Measurements from ENCODE around the gene MBD5.

The MBD5 gene

GRCh38 chr2:148257276-148257675 lies 236.4 kb downstream of the MBD5 start:
- no peak for TF ChIP-seq JUND (IDR thresholded peaks at IDR 0.05; ENCODE audit: low read depth)
- in situ Hi-C loops (cut with HindIII; ENCODE audit: low pct_unique_long_range_greater_than_20kb, low sequenced_read_pairs), result no loop called here
- no peak for DNase-seq (ENCODE audit: low read depth in 1 of 2, low spot score in 1 of 2)

DNA sequence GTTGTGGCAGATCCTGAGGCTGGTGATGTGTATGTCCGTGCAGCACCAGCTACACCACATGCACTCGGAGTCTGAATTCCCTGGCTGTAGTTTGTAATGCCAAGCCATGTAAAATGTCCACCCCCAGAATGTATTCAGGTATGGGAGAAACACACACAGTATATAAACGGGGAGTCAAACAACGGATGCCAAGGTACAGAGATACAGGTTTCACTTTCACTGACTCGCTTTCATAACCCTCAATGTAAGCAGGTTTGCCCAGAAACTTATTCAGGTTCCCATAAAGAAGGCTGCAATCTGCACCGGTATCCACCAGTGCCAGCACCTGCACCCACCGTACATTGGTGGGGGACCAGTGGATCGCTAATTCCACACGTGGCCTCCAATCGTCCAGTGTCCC lies 237.2 kb downstream of the MBD5 start:
- in situ Hi-C loops (cut with HindIII; ENCODE audit: low pct_unique_long_range_greater_than_20kb, low sequenced_read_pairs), result no loop called here
- TF ChIP-seq JUND (IDR thresholded peaks at IDR 0.05; ENCODE audit: low read depth), result no peak
- no peak for DNase-seq (ENCODE audit: low read depth in 1 of 2, low spot score in 1 of 2)

- TF ChIP-seq JUND (IDR thresholded peaks at IDR 0.05; ENCODE audit: low read depth), result no peak
- in situ Hi-C loops (cut with HindIII; ENCODE audit: low pct_unique_long_range_greater_than_20kb, low sequenced_read_pairs), result no loop called here
- peak in 1 of 2 experiments; percentile 15 for DNase-seq (ENCODE audit: low read depth in 1 of 2, low spot score in 1 of 2)
Observed at GRCh38 chr2:148259674-148260073, 238.8 kb downstream of the MBD5 start.

DNA sequence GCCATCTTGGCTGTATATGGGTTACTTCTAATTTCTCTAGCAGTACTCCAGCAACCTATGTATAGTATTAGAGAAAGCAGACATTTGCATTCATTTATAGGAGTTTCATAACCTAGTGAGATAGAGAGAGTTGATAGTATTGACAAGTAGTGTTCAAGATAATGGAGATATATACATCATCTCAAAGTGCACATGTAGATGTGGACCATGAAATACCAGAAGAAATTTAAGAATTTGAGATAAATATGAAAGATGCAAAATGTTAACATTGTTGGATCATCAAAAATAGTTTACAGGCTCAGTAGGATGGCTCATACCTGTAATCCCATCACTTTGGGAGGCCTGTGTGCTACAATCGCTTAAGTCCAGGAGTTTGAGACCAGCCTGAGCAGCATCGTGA lies 243.0 kb downstream of the MBD5 start:
- no peak for TF ChIP-seq JUND (IDR thresholded peaks at IDR 0.05; ENCODE audit: low read depth)
- in situ Hi-C loops (cut with HindIII; ENCODE audit: low pct_unique_long_range_greater_than_20kb, low sequenced_read_pairs), result no loop called here
- no peak for DNase-seq (ENCODE audit: low read depth in 1 of 2, low spot score in 1 of 2)

DNA sequence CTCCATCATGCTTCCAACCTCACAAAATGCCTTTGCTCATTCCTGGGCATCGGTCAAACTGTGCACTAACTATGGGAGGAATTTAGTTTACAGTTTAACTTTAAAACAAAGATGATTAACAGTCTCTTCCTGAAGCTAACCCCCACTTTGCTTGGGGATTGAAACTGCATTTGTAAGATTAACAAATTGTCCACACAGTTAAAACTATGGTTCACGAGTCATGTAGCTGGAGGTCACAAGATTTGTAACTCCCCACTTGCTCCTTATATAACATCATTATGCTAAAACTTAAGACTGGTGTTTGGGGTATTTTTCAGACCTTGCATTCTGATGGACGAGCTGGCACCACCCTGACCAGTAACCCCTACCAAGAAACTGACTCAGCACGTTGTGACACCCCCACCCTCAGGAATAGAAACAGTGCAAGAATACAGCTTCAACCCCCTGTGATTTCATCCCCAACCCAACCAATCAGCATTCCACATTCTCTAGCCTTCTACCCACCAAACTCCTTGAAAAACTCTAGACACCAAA lies 252.3 kb downstream of the MBD5 start:
- in situ Hi-C loops (cut with HindIII; ENCODE audit: low pct_unique_long_range_greater_than_20kb, low sequenced_read_pairs), result no loop called here
- DNase-seq (ENCODE audit: low read depth in 1 of 2, low spot score in 1 of 2), result no peak
- no peak for TF ChIP-seq JUND (IDR thresholded peaks at IDR 0.05; ENCODE audit: low read depth)

DNA sequence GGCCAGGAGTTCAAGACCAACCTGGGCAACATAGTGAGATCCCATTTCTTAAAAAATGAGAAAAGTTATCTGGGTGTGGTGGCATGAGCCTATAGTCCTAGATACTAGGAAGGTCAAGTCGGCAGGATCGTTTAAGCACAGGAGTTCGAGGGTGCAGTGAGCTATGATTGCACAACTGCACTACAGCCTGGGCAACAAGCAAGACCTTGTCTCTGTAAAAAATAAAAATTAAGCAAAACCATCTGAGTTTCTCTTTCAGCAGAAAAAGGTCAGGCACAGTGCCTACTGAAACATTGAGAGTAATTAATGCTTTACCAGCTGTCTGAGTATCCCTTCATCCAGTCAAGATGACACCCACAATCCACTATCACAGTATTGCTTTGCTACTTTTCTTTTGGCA lies 258.3 kb downstream of the MBD5 start:
- no peak for TF ChIP-seq JUND (IDR thresholded peaks at IDR 0.05; ENCODE audit: low read depth)
- no peak for DNase-seq (ENCODE audit: low read depth in 1 of 2, low spot score in 1 of 2)
- in situ Hi-C loops (cut with HindIII; ENCODE audit: low pct_unique_long_range_greater_than_20kb, low sequenced_read_pairs), result no loop called here

DNA sequence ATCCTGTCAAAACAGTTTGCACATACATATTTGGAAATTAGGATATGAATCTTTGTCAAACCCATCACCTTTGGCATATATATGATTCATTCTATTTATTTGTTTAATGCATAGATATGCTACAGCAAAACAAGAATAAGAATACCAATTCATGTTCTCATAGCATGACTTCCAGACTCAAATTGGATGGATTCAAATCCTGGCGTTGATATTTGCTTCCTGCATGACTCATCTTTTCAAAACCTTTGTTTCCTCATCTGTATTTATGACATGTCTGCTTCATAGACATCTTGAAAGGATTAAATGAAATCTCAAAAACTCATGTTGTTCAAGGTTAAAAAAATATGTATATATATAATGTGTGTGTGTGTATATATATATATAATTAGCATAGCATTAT lies 261.3 kb downstream of the MBD5 start:
- DNase-seq (ENCODE audit: low read depth in 1 of 2, low spot score in 1 of 2), result no peak
- TF ChIP-seq JUND (IDR thresholded peaks at IDR 0.05; ENCODE audit: low read depth), result no peak
- in situ Hi-C loops (cut with HindIII; ENCODE audit: low pct_unique_long_range_greater_than_20kb, low sequenced_read_pairs), result no loop called here

DNA sequence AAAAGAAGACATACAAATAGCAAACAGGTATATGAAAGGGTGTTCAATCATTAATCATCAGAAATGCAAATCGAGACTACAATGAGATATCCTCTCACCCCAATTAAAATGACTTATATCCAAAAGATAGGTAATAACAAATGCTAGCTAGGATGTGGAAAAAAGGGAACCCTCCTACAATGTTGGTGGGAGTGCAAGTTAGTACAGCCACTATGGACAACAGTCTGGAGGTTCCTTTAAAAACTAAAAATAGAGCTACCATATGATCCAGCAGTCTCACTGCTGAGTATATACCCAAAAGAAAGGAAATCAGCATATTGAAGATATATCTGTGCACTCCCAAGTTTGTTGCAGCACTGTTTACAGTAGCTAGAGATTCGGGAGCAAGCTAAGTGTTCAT lies 271.5 kb downstream of the MBD5 start:
- in situ Hi-C loops (cut with HindIII; ENCODE audit: low pct_unique_long_range_greater_than_20kb, low sequenced_read_pairs), result no loop called here
- no peak for DNase-seq (ENCODE audit: low read depth in 1 of 2, low spot score in 1 of 2)
- TF ChIP-seq JUND (IDR thresholded peaks at IDR 0.05; ENCODE audit: low read depth), result no peak

DNA sequence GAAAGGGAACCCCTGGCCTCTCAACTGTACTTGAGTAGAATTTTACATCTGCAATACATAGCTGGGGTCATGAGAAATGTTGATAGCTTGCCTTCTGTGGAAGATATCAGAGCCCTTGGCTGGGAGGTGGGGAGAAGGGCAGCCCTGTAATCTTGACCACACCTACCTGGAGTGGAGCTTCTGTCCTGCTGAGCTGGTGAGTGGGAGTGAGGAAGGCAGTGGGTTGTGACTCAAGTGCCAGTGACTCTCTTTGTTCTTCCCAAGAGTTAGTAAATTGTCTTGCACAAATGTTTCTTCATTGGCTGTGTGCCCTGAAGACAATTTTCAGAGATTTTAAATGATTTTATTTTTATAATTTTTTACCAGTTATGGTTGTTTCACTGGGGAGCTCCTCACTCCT lies 277.3 kb downstream of the MBD5 start:
- in situ Hi-C loops (cut with HindIII; ENCODE audit: low pct_unique_long_range_greater_than_20kb, low sequenced_read_pairs), result no loop called here
- DNase-seq (ENCODE audit: low read depth in 1 of 2, low spot score in 1 of 2), result no peak
- TF ChIP-seq JUND (IDR thresholded peaks at IDR 0.05; ENCODE audit: low read depth), result no peak

DNA sequence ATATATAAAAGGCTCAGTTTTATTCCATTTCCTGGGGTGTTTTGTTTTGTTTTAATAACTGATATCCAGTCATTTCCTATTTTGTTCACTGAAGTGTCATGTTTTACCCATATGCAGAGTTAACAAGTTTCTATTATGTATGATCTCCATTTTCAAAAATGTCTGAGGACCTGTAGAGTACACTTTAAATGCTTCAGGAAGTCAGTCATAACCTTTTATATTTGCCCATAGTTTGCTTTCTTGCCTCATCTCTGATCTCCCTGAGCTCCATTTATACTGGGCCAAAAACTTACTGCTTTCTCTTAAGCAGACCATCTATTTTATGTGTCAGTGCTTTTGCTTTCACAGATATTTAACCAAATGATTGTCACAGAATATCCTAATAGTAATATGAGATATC lies 278.7 kb downstream of the MBD5 start:
- no peak for TF ChIP-seq JUND (IDR thresholded peaks at IDR 0.05; ENCODE audit: low read depth)
- in situ Hi-C loops (cut with HindIII; ENCODE audit: low pct_unique_long_range_greater_than_20kb, low sequenced_read_pairs), result no loop called here
- DNase-seq (ENCODE audit: low read depth in 1 of 2, low spot score in 1 of 2), result no peak

GRCh38 chr2:148300544-148300943 lies 279.7 kb downstream of the MBD5 start:
- no peak for TF ChIP-seq JUND (IDR thresholded peaks at IDR 0.05; ENCODE audit: low read depth)

GRCh38 chr2:148301362-148301761 lies 280.5 kb downstream of the MBD5 start:
- no peak for DNase-seq (ENCODE audit: low read depth in 1 of 2, low spot score in 1 of 2)
- in situ Hi-C loops (cut with HindIII; ENCODE audit: low pct_unique_long_range_greater_than_20kb, low sequenced_read_pairs), result no loop called here
- TF ChIP-seq JUND (IDR thresholded peaks at IDR 0.05; ENCODE audit: low read depth), result no peak

More at GRCh38 chr2:148300544-148300943, 279.7 kb downstream of the MBD5 start:
- in situ Hi-C loops (cut with HindIII; ENCODE audit: low pct_unique_long_range_greater_than_20kb, low sequenced_read_pairs), result no loop called here
- DNase-seq (ENCODE audit: low read depth in 1 of 2, low spot score in 1 of 2), result no peak

GRCh38 chr2:148302526-148302925 lies 281.6 kb downstream of the MBD5 start:
- no peak for DNase-seq (ENCODE audit: low read depth in 1 of 2, low spot score in 1 of 2)
- TF ChIP-seq JUND (IDR thresholded peaks at IDR 0.05; ENCODE audit: low read depth), result no peak
- in situ Hi-C loops (cut with HindIII; ENCODE audit: low pct_unique_long_range_greater_than_20kb, low sequenced_read_pairs), result no loop called here

DNA sequence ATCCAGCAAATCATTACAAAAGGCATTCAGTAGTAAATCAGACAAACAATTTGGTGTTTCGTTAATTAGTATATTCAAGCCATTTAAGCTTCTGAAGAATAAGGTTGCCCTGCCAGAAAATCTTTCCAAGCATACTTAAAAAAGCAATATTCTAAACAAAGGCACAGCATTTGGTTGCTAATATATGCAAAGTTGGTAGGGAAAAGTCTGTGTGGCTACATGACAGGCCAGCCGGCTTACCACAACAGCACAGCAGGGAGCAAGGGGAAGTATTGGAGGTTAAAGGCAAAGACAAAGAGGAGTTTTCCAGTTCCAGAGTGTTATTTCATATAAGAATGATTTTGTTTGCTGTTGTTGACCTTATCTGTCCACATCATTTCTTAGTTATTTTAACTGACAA lies 282.3 kb downstream of the MBD5 start:
- DNase-seq (ENCODE audit: low read depth in 1 of 2, low spot score in 1 of 2), result no peak

More for the DNA sequence above, 282.3 kb downstream of the MBD5 start:
- in situ Hi-C loops (cut with HindIII; ENCODE audit: low pct_unique_long_range_greater_than_20kb, low sequenced_read_pairs), result no loop called here
- TF ChIP-seq JUND (IDR thresholded peaks at IDR 0.05; ENCODE audit: low read depth), result no peak

Data from T47D (cell line).